SK-N-SH (cell line): ENCODE data around the gene ALDOB.

Source experiments
- EP300 ChIP-seq, 2 experiments: IDR thresholded peaks; 2 replicates each; pipeline versions ENCODE4 v1.4.0 to v1.6.1; 2012; ENCODE audit warnings: borderline replicate concordance in 1 of 2, low read depth in 1 of 2, low read length in 1 of 2
- MXI1 ChIP-seq: IDR thresholded peaks from 2 replicates; pipeline ENCODE4 v1.6.1; 2012; ENCODE audit warnings: mild to moderate bottlenecking, low read depth, low read length, improper control_type of control experiment
- POLR2AphosphoS5 ChIP-seq: IDR thresholded peaks from 2 replicates; pipeline ENCODE4 v1.6.1; 2012; ENCODE audit warnings: low read depth, low read length
- TEAD4 ChIP-seq: IDR thresholded peaks from 2 replicates; pipeline ENCODE4 v1.4.0; 2012; ENCODE audit warnings: mild to moderate bottlenecking, borderline replicate concordance; ENCODE audit not compliant: insufficient read depth
- TF ChIP-seq, protein P1 (sequence below): fragments of 200-600 bp; sonication (generic); IDR thresholded peaks from 2 replicates; pipeline ENCODE4 v1.6.1; 2017; ENCODE audit warnings: antibody characterized with exemption, mild to moderate bottlenecking, moderate library complexity
- TF ChIP-seq, protein P2 (sequence below): IDR thresholded peaks from 2 replicates; pipeline ENCODE4 v1.4.0; 2012; ENCODE audit warnings: low read depth, borderline replicate concordance

DNA sequence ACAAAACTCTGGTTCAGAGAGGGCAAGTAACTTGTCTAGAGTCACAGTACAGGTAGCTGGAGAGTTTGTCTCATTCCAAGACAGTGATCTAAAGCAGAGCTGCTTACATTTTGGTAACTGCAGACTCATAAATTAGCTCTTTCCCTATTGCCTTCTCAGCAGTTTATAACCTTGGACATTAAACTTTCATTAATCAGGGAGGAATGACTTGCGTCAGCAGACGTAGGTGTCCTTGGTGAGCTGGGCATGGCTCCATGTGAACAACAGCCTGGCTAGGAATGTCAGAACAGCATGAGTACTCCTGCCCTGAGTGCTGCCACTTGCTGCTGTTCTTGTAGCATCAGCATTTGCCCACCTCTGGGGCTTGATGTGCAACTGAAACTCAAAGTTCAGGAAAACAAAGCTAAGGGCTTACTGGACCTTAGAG, 2.2 kb upstream of the ALDOB start:
- TF ChIP-seq, protein P1, sequence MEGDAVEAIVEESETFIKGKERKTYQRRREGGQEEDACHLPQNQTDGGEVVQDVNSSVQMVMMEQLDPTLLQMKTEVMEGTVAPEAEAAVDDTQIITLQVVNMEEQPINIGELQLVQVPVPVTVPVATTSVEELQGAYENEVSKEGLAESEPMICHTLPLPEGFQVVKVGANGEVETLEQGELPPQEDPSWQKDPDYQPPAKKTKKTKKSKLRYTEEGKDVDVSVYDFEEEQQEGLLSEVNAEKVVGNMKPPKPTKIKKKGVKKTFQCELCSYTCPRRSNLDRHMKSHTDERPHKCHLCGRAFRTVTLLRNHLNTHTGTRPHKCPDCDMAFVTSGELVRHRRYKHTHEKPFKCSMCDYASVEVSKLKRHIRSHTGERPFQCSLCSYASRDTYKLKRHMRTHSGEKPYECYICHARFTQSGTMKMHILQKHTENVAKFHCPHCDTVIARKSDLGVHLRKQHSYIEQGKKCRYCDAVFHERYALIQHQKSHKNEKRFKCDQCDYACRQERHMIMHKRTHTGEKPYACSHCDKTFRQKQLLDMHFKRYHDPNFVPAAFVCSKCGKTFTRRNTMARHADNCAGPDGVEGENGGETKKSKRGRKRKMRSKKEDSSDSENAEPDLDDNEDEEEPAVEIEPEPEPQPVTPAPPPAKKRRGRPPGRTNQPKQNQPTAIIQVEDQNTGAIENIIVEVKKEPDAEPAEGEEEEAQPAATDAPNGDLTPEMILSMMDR, result no peak
- TF ChIP-seq TEAD4, result no peak
- no peak for TF ChIP-seq MXI1
- TF ChIP-seq POLR2AphosphoS5, result no peak
- no peak for TF ChIP-seq EP300 (IDR thresholded peaks at IDR 0.05; ENCODE audit: borderline replicate concordance in 1 of 2, low read depth in 1 of 2, low read length in 1 of 2)
- TF ChIP-seq, protein P2, sequence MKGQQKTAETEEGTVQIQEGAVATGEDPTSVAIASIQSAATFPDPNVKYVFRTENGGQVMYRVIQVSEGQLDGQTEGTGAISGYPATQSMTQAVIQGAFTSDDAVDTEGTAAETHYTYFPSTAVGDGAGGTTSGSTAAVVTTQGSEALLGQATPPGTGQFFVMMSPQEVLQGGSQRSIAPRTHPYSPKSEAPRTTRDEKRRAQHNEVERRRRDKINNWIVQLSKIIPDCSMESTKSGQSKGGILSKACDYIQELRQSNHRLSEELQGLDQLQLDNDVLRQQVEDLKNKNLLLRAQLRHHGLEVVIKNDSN, result no peak
